Naive thymus-derived CD4-positive, alpha-beta T cell (primary cell): ENCODE measurements around the gene CDK15. TPM values are rescaled to one million over a fixed set of nuclear protein-coding genes. Genes with fewer than 3 reads are reported as not detected.

Source experiments
- ATAC-seq: fragments of 150-1000 bp; cut with Tn5 transposase; 2 replicates; pipeline ENCODE4 v1.10.0; 2021; ENCODE audit warnings: mild to moderate bottlenecking, moderate library complexity
- CTCF ChIA-PET: fragments of 350-600 bp; sonication (Branson Sonifier 250); formaldehyde crosslinking; loops from one replicate; lab custom pipeline; 2021; ENCODE audit warnings: antibody characterized with exemption; lab: Charles Lee
- POLR2A ChIA-PET: fragments of 350-600 bp; sonication (Branson Sonifier 250); formaldehyde crosslinking; loops from one replicate; lab custom pipeline; 2021; ENCODE audit warnings: antibody characterized with exemption, inconsistent platforms; lab: Charles Lee
- DNase-seq, 9 donors: peaks; one replicate each; pipeline versions ENCODE4 v3.0.0 to v3.0.0-alpha.2; 2020 to 2022; ENCODE audit warnings: mixed read lengths in 1 of 9
- H3K27ac ChIP-seq: one replicate; pipeline ENCODE4 v1.7.0; 2013; ENCODE audit warnings: mild to moderate bottlenecking, low read depth, low read length, moderate library complexity
- H3K27me3 ChIP-seq, 2 donors: one replicate each; pipeline ENCODE4 v1.7.0; 2013; ENCODE audit warnings: low read length in 2 of 2, mild to moderate bottlenecking in 2 of 2, moderate library complexity in 2 of 2; ENCODE audit not compliant: control insufficient read depth in 2 of 2, insufficient read depth in 2 of 2
- H3K36me3 ChIP-seq, 3 experiments: 1 replicate in 2 of 3; 2 replicates in 1 of 3; pipeline ENCODE4 v1.7.0; 2013; ENCODE audit warnings: low read length in 3 of 3, mild to moderate bottlenecking in 3 of 3, moderate library complexity in 1 of 3; ENCODE audit not compliant: insufficient read depth in 3 of 3, control insufficient read depth in 2 of 3
- H3K4me1 ChIP-seq, 2 donors: one replicate each; pipeline ENCODE4 v1.7.0; 2013; ENCODE audit warnings: low read length in 2 of 2, mild to moderate bottlenecking in 2 of 2, moderate library complexity in 1 of 2; ENCODE audit not compliant: control insufficient read depth in 2 of 2, insufficient read depth in 2 of 2
- H3K4me3 ChIP-seq: 2 replicates; pipeline ENCODE4 v1.7.0; 2013; ENCODE audit warnings: mild to moderate bottlenecking, low read length
- H3K9me3 ChIP-seq, 3 experiments: 1 replicate in 2 of 3; 2 replicates in 1 of 3; pipeline ENCODE4 v1.7.0; 2013; ENCODE audit warnings: low read length in 3 of 3; ENCODE audit not compliant: control insufficient read depth in 2 of 3
- H3K27ac Mint-ChIP-seq, 9 donors: one replicate each; pipeline ENCODE4 v1.8.0; 2020 to 2022; ENCODE audit warnings: mixed read lengths in 9 of 9, mild to moderate bottlenecking in 8 of 9, moderate library complexity in 5 of 9, inconsistent platforms in 2 of 9
- H3K27me3 Mint-ChIP-seq, 5 donors: one replicate each; pipeline ENCODE4 v1.8.0; 2021 to 2022; ENCODE audit warnings: mixed read lengths in 5 of 5, mild to moderate bottlenecking in 1 of 5
- H3K36me3 Mint-ChIP-seq, 5 donors: one replicate each; pipeline ENCODE4 v1.8.0; 2020 to 2022; ENCODE audit warnings: mixed read lengths in 5 of 5, mild to moderate bottlenecking in 3 of 5, inconsistent platforms in 1 of 5
- H3K4me1 Mint-ChIP-seq, 7 donors: one replicate each; pipeline ENCODE4 v1.8.0; 2020 to 2022; ENCODE audit warnings: mixed read lengths in 7 of 7, mild to moderate bottlenecking in 3 of 7, inconsistent platforms in 1 of 7
- H3K4me3 Mint-ChIP-seq, 10 donors: one replicate each; pipeline ENCODE4 v1.8.0; 2020 to 2022; ENCODE audit warnings: mild to moderate bottlenecking in 10 of 10, mixed read lengths in 10 of 10, moderate library complexity in 6 of 10, inconsistent platforms in 2 of 10
- H3K9me3 Mint-ChIP-seq, 11 donors: one replicate each; pipeline ENCODE4 v1.8.0; 2020 to 2022; ENCODE audit warnings: mixed read lengths in 11 of 11, mild to moderate bottlenecking in 4 of 11, inconsistent platforms in 1 of 11, moderate library complexity in 1 of 11
- intact Hi-C, 2 donors: fragments of 100-400 bp; cut with micrococcal nuclease; formaldehyde crosslinking; loops; one replicate each; pipeline ENCODE4 v1.15.1; 2023
- polyA plus RNA-seq, 2 donors: library from polyadenylated mRNA; unstranded; fragments of 300-500 nt; fragmentation: Illumina TruSeq; gene quantifications; one replicate each; pipeline ENCODE4 v1.2.3, GENCODE V29; 2021
- total RNA-seq, 6 experiments: library from RNA in 5 of 6; stranded (reverse) in 5 of 6; gene quantifications; 1 replicate in 5 of 6; 2 replicates in 1 of 6; pipeline ENCODE4 v1.2.3 and lab custom pipeline; 2021 to 2026

CDK15 gene
- total and polyA plus RNA-seq, 7 experiments from 2014 or later: not detected

DNA sequence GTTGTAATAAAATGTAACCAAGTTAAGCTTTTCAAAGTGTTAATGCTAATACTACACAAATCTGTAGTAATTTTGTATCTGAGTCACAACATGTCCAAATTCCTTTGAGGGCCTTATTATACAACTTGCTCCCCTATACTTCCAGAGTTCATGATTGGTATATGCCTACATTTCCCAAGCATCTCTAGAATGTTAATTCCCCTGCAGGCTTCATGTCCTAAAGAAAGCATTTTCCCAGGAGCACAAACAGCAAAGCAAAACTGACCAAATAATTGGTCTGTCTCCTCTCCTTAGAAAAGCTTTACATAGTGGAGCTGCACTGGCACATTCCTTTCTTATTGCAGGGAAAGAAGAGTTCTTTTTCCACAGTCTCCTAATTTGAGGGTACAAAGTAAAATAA lies 29.3 kb upstream of the CDK15 start:
- Mint-ChIP-seq H3K4me3 (no peak overlapping the region), H3K4me1 (peaks cover 5 to 42% (median 22%) of the 10 kb centered on the region in 7 donors), H3K27me3 (peaks cover 0 to 13% (median 0%) of the 10 kb centered on the region in 5 donors), H3K36me3 (peaks cover 0 to 13% (median 4%) of the 10 kb centered on the region in 5 donors), H3K9me3 (peaks cover 0 to 3% (median 0%) of the 10 kb centered on the region in 11 donors), H3K27ac (no peak overlapping the region)
- no peak for DNase-seq
- no peaks in the 10 kb centered on the region for H3K9me3 ChIP-seq
- H3K27me3 ChIP-seq: no peaks in the 10 kb centered on the region
- CTCF ChIA-PET: no interaction called here
- no peak for ATAC-seq
- no peak overlapping the region for H3K4me3 ChIP-seq
- H3K27ac ChIP-seq: no peak overlapping the region
- POLR2A ChIA-PET: interaction anchor here (0.8 to 1.2 kb wide), 2 partner anchors 11 to 401 kb away, joined by 3 read pairs; no protein-coding TSS in a partner anchor
- intact Hi-C loops: no loop called here
- H3K36me3 ChIP-seq: peaks cover 0 to 4% (median 0%) of the 10 kb centered on the region in 3 experiments
- H3K4me1 ChIP-seq: peaks cover 7 to 10% of the 10 kb centered on the region in 2 donors

DNA sequence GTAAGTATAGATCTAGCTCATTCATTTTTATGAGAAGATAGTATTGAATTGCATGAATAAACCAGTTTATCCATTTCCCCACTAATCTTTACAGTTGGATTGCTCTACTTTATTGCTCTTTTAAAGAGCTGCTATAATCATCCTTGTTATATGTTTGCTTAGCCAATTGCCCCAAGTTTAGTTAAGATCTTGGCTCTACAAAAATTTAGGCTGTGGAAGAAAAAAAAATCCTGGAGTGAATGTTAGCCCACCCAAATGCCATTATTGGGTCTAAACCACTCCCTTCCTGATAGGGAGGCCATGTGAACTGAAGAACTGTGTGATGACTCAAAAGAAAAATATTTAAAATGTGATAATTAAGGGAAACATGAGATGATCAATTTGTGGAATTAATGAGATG lies 28.5 kb upstream of the CDK15 start:
- Mint-ChIP-seq H3K4me3 (no peak overlapping the region), H3K27me3 (peaks cover 0 to 20% (median 0%) of the 10 kb centered on the region in 5 donors), H3K36me3 (peaks cover 0 to 13% (median 4%) of the 10 kb centered on the region in 5 donors), H3K9me3 (peaks cover 0 to 3% (median 0%) of the 10 kb centered on the region in 11 donors), H3K27ac (no peak overlapping the region), H3K4me1 (peaks cover 5 to 42% (median 25%) of the 10 kb centered on the region in 7 donors)
- Histone ChIP-seq H3K4me1 (peaks cover 7 to 10% of the 10 kb centered on the region in 2 donors), H3K36me3 (peaks cover 0 to 4% (median 0%) of the 10 kb centered on the region in 3 experiments), H3K27ac (no peak overlapping the region), H3K27me3 (no peaks in the 10 kb centered on the region), H3K4me3 (no peak overlapping the region), H3K9me3 (no peaks in the 10 kb centered on the region)
- intact Hi-C loops: no loop called here
- no peak for ATAC-seq
- DNase-seq: no peak
- ChIA-PET POLR2A (interaction anchor here (0.5 to 1.2 kb wide), 2 partner anchors 10 to 84 kb away, joined by 3 read pairs; no protein-coding TSS in a partner anchor), CTCF (no interaction called here)

DNA sequence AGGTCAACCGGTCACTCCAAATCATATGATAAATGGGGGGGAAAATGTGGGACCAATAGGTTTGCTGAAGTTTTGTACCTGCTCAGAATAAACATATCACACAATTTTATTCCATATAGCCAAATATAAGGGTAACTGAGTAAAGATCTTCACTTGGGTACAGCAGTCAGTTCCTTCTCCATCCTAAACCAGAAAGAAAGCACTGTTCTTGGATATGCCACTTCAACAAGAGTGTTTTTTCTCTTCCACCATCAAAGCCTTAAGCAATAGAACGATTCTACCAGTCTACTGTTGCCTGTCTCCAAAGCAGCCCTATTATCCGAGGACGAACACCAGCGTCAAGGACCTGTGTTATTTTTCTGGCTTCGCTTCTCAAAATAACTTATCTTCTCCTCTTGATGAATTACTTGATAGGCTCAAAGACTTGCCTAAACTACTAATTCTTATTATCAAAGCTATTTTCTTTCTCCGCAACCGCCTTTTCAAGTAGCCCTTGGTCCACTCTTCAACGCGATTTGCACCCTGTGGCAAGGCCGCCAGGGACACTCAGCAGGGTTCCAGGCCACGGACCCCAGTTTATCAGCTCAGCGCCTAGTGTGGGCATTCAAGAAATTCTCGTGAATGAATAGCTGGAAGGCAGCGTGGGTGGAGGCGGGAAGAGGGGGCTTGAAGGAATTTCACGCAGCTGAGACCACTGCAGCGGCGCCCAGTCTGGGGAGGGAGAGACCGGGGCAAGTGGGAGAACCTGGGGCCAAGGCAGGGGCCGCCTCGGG lies 26.2 kb upstream of the CDK15 start:
- DNase-seq (peak in 2 of 9 donors; percentile 2 to 16), ATAC-seq (no peak)
- ChIA-PET CTCF (interaction anchor here (0.6 kb wide), 3 partner anchors 96 to 1936 kb away, joined by 3 to 4 read pairs (median 4); no protein-coding TSS in a partner anchor), POLR2A (interaction anchor here (0.6 to 1.7 kb wide), 8 partner anchors 8 to 1254 kb away, joined by 3 to 6 read pairs (median 4); partner anchors contain the start of genes NOP58, SGO2 and TMEM237)
- H3K9me3 ChIP-seq: no peaks in the 10 kb centered on the region
- Mint-ChIP-seq H3K4me1 (peaks cover 5 to 36% (median 21%) of the 10 kb centered on the region in 7 donors), H3K4me3 (peak overlapping the region; percentile 87 to 99 (median 98)), H3K27me3 (peaks cover 0 to 22% (median 0%) of the 10 kb centered on the region in 5 donors), H3K9me3 (peaks cover 0 to 3% (median 0%) of the 10 kb centered on the region in 11 donors), H3K27ac (peak overlapping the region in 8 of 9 donors; percentile 69 to 97 (median 89)), H3K36me3 (peaks cover 0 to 4% (median 0%) of the 10 kb centered on the region in 5 donors)
- peaks cover 0 to 4% (median 0%) of the 10 kb centered on the region in 3 experiments for H3K36me3 ChIP-seq
- no peaks in the 10 kb centered on the region for H3K27me3 ChIP-seq
- intact Hi-C loops: loop anchor here (1.0 to 10.0 kb wide), 19 partner anchors 329 to 1459 kb away; partner anchors contain the start of genes BMPR2 (in 2 of the 2), CARF (in 1 of the 2), CASP10 (in 1 of the 2) and CFLAR (in 1 of the 2)
- peak overlapping the region; percentile 84 for H3K27ac ChIP-seq
- H3K4me1 ChIP-seq: peaks cover 7 to 10% of the 10 kb centered on the region in 2 donors
- H3K4me3 ChIP-seq: peak overlapping the region; percentile 96

DNA sequence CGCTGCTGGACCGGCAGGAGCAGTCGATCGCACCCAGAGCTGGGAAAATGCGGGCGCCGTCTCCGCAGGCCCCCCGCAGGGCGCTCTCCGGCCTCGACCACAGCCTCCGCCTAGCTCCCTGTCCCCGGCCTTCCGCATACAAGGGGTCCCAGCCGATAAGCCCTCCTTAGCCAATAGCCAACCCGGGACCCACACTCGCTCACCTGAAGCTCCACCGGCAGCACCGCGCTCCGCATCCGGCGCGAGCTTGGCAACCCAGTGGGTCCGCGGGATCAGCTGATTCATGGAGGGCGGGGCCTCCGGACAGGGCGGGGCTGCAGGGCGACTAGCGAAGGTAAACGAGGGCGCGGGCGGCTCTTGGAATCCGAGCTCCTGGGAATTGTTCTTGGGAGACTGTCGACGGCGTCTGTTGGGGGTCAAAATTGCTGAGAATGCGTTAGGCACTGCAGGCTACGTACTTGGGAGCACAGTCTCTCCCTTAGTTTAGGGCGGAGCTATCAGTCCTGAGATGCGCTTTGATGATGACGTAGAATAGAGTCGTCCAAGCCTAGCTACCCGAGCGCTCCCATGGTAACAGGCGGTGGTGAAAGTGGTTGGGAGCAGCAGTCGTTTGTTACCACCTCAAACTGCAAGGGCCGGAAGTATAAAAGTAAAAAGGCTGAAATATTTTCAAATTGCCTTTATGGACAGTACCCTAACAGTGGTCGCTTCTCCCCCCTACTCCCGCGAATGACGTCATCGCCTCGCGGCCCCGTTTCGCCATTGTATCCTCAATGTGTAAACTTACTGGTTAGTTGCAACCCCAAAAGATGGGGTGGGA lies 25.5 kb upstream of the CDK15 start, which contains the start of gene ALS2:
Gene ALS2, minus strand, starts transcription at position 260 of the 820 bp plus-strand sequence. CDS start 12,048 bp downstream, outside the sequence.
- Mint-ChIP-seq H3K27me3 (peaks cover 0 to 22% (median 0%) of the 10 kb centered on the region in 5 donors), H3K27ac (peak within 1 kb of the TSS; percentile 84 to 99 (median 97)), H3K36me3 (peaks cover 0 to 4% (median 0%) of the 10 kb centered on the region in 5 donors), H3K4me1 (peaks cover 5 to 36% (median 21%) of the 10 kb centered on the region in 7 donors), H3K4me3 (peak within 1 kb of the TSS; percentile 87 to 99 (median 98)), H3K9me3 (peaks cover 0 to 3% (median 0%) of the 10 kb centered on the region in 11 donors)
- Histone ChIP-seq H3K4me3 (peak within 1 kb of the TSS; percentile 96), H3K36me3 (peaks cover 0 to 4% (median 0%) of the 10 kb centered on the region in 3 experiments), H3K27me3 (no peaks in the 10 kb centered on the region), H3K9me3 (no peaks in the 10 kb centered on the region), H3K27ac (peak within 1 kb of the TSS; percentile 84), H3K4me1 (peaks cover 7 to 10% of the 10 kb centered on the region in 2 donors)
- POLR2A ChIA-PET: interaction anchor here (0.6 to 1.7 kb wide), 12 partner anchors 9 to 1254 kb away, joined by 3 to 6 read pairs (median 4); partner anchors contain the start of genes NOP58, SGO2, TMEM237 and TRAK2
- DNase-seq: peak; percentile 91 to 97 (median 95)
- ATAC-seq: peak; percentile 96
- CTCF ChIA-PET: interaction anchor here (0.6 kb wide), 3 partner anchors 81 to 711 kb away, joined by 3 to 4 read pairs (median 4); no protein-coding TSS in a partner anchor
- intact Hi-C loops: loop anchor here (1.0 to 10.0 kb wide), 27 partner anchors 139 to 1458 kb away; partner anchors contain the start of genes BMPR2 (in 2 of the 2), STRADB (in 2 of the 2), TRAK2 (in 2 of the 2) and CARF (in 1 of the 2)

DNA sequence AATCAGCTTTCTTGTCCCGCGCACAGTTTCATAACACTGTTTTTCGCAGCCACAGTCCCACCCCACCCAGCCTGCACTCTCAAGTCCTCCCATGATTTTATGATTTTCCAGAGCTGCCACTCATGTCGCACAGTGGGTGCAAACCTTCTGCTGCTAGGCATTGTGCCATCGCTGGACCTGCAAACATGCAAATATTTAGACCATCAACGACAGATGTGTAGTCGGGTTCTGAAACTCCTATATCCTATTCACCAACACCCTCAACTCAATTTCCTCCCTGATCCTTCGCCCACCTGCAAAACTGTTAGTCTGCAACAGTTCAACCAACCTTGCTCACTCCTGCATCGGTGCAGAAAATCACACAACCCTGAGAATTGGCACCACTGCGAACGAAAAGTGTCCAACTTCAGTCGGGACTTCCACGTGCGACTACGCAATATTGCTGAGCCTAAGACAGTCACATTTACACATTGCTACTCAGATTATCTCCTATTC lies 24.7 kb upstream of the CDK15 start:
- DNase-seq (peak in 5 of 9 donors; percentile 1 to 29 (median 21)), ATAC-seq (no peak)
- Mint-ChIP-seq H3K27me3 (peaks cover 0 to 24% (median 0%) of the 10 kb centered on the region in 5 donors), H3K4me3 (peak overlapping the region; percentile 87 to 99 (median 98)), H3K9me3 (peaks cover 0 to 3% (median 0%) of the 10 kb centered on the region in 11 donors), H3K4me1 (peaks cover 5 to 36% (median 21%) of the 10 kb centered on the region in 7 donors), H3K27ac (peak overlapping the region; percentile 84 to 99 (median 97)), H3K36me3 (peaks cover 0 to 4% (median 0%) of the 10 kb centered on the region in 5 donors)
- peaks cover 0 to 4% (median 0%) of the 10 kb centered on the region in 3 experiments for H3K36me3 ChIP-seq
- H3K4me3 ChIP-seq: peak overlapping the region; percentile 96
- ChIA-PET CTCF (interaction anchor here (0.6 kb wide), 1 partner anchor 80 kb away, joined by 4 read pairs; no protein-coding TSS in a partner anchor), POLR2A (interaction anchor here (0.5 to 1.7 kb wide), 8 partner anchors 9 to 1068 kb away, joined by 3 to 6 read pairs (median 4); partner anchors contain the start of genes NOP58, TMEM237 and TRAK2)
- no peaks in the 10 kb centered on the region for H3K9me3 ChIP-seq
- H3K27ac ChIP-seq: peak overlapping the region; percentile 84
- intact Hi-C loops: loop anchor here (1.0 to 10.0 kb wide), 27 partner anchors 139 to 1457 kb away; partner anchors contain the start of genes BMPR2 (in 2 of the 2), CARF (in 1 of the 2), CASP10 (in 1 of the 2) and CFLAR (in 1 of the 2)
- no peaks in the 10 kb centered on the region for H3K27me3 ChIP-seq
- H3K4me1 ChIP-seq: peaks cover 7 to 10% of the 10 kb centered on the region in 2 donors
